WTC11 (cell line): ENCODE results near the gene COL6A3.

Experiments
- ATF2 ChIP-seq: sonication (generic); formaldehyde crosslinking; IDR thresholded peaks from 2 replicates; pipeline ENCODE4 v1.8.1; 2022; ENCODE audit warnings: low read depth, missing genetic modification reagents, borderline replicate concordance
- CTCF ChIP-seq: fragments of 200-600 bp; IDR thresholded peaks from 2 replicates; pipeline ENCODE4 v1.8.0; 2022; ENCODE audit warnings: antibody characterized with exemption
- ESRRA ChIP-seq: sonication (generic); formaldehyde crosslinking; IDR thresholded peaks from 2 replicates; pipeline ENCODE4 v1.8.1; 2022; ENCODE audit warnings: mild to moderate bottlenecking, missing genetic modification reagents, borderline replicate concordance
- FOXJ3 ChIP-seq: sonication (generic); formaldehyde crosslinking; IDR thresholded peaks from 2 replicates; pipeline ENCODE4 v1.9.0; 2021; ENCODE audit warnings: missing genetic modification reagents, mild to moderate bottlenecking, borderline replicate concordance
- GABPB1 ChIP-seq: sonication (generic); formaldehyde crosslinking; IDR thresholded peaks from 2 replicates; pipeline ENCODE4 v1.8.1; 2023; ENCODE audit warnings: mild to moderate bottlenecking, missing genetic modification reagents
- JUN ChIP-seq: sonication (generic); formaldehyde crosslinking; IDR thresholded peaks from 2 replicates; pipeline ENCODE4 v1.8.0; 2023; ENCODE audit warnings: mild to moderate bottlenecking, missing genetic modification reagents
- PRDM15 ChIP-seq: sonication (generic); formaldehyde crosslinking; IDR thresholded peaks from 2 replicates; pipeline ENCODE4 v1.8.0; 2022; ENCODE audit warnings: missing genetic modification reagents
- SMAD3 ChIP-seq: sonication (generic); formaldehyde crosslinking; IDR thresholded peaks from 2 replicates; pipeline ENCODE4 v1.8.0; 2022; ENCODE audit warnings: missing genetic modification reagents, mild to moderate bottlenecking, borderline replicate concordance
- TCF7 ChIP-seq: sonication (generic); formaldehyde crosslinking; IDR thresholded peaks from 2 replicates; pipeline ENCODE4 v1.8.0; 2022; ENCODE audit warnings: mild to moderate bottlenecking, low read depth, missing genetic modification reagents, moderate library complexity
- TF ChIP-seq, protein P1 (sequence below): sonication (generic); formaldehyde crosslinking; IDR thresholded peaks from 2 replicates; pipeline ENCODE4 v1.8.1; 2023; ENCODE audit warnings: mild to moderate bottlenecking, missing genetic modification reagents, moderate library complexity
- TF ChIP-seq, protein P2 (sequence below): fragments of 250-450 bp; sonication (Bioruptor Pico); IDR thresholded peaks from 2 replicates; pipeline ENCODE4 v1.9.0; 2021; ENCODE audit warnings: mild to moderate bottlenecking, borderline replicate concordance
- TF ChIP-seq, protein P3 (sequence below): fragments of 250-450 bp; sonication (Bioruptor Pico); IDR thresholded peaks from 2 replicates; pipeline ENCODE4 v1.9.0; 2021; ENCODE audit warnings: mild to moderate bottlenecking
- TF ChIP-seq, protein P4 (sequence below): sonication (generic); formaldehyde crosslinking; IDR thresholded peaks from 2 replicates; pipeline ENCODE4 v1.8.0; 2023; ENCODE audit warnings: missing genetic modification reagents

- TF ChIP-seq ATF2 (CRISPR knock-in tag): no peak
- TF ChIP-seq, protein P1, sequence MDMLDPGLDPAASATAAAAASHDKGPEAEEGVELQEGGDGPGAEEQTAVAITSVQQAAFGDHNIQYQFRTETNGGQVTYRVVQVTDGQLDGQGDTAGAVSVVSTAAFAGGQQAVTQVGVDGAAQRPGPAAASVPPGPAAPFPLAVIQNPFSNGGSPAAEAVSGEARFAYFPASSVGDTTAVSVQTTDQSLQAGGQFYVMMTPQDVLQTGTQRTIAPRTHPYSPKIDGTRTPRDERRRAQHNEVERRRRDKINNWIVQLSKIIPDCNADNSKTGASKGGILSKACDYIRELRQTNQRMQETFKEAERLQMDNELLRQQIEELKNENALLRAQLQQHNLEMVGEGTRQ: no peak
- TF ChIP-seq CTCF: no peak
- TF ChIP-seq ESRRA: no peak
- no peak for TF ChIP-seq SMAD3 (CRISPR knock-in tag)
- TF ChIP-seq JUN (CRISPR knock-in tag): no peak
- TF ChIP-seq, protein P2, sequence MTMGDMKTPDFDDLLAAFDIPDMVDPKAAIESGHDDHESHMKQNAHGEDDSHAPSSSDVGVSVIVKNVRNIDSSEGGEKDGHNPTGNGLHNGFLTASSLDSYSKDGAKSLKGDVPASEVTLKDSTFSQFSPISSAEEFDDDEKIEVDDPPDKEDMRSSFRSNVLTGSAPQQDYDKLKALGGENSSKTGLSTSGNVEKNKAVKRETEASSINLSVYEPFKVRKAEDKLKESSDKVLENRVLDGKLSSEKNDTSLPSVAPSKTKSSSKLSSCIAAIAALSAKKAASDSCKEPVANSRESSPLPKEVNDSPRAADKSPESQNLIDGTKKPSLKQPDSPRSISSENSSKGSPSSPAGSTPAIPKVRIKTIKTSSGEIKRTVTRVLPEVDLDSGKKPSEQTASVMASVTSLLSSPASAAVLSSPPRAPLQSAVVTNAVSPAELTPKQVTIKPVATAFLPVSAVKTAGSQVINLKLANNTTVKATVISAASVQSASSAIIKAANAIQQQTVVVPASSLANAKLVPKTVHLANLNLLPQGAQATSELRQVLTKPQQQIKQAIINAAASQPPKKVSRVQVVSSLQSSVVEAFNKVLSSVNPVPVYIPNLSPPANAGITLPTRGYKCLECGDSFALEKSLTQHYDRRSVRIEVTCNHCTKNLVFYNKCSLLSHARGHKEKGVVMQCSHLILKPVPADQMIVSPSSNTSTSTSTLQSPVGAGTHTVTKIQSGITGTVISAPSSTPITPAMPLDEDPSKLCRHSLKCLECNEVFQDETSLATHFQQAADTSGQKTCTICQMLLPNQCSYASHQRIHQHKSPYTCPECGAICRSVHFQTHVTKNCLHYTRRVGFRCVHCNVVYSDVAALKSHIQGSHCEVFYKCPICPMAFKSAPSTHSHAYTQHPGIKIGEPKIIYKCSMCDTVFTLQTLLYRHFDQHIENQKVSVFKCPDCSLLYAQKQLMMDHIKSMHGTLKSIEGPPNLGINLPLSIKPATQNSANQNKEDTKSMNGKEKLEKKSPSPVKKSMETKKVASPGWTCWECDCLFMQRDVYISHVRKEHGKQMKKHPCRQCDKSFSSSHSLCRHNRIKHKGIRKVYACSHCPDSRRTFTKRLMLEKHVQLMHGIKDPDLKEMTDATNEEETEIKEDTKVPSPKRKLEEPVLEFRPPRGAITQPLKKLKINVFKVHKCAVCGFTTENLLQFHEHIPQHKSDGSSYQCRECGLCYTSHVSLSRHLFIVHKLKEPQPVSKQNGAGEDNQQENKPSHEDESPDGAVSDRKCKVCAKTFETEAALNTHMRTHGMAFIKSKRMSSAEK (CRISPR knock-in tag): no peak
- no peak for TF ChIP-seq PRDM15 (CRISPR knock-in tag)
- TF ChIP-seq, protein P3, sequence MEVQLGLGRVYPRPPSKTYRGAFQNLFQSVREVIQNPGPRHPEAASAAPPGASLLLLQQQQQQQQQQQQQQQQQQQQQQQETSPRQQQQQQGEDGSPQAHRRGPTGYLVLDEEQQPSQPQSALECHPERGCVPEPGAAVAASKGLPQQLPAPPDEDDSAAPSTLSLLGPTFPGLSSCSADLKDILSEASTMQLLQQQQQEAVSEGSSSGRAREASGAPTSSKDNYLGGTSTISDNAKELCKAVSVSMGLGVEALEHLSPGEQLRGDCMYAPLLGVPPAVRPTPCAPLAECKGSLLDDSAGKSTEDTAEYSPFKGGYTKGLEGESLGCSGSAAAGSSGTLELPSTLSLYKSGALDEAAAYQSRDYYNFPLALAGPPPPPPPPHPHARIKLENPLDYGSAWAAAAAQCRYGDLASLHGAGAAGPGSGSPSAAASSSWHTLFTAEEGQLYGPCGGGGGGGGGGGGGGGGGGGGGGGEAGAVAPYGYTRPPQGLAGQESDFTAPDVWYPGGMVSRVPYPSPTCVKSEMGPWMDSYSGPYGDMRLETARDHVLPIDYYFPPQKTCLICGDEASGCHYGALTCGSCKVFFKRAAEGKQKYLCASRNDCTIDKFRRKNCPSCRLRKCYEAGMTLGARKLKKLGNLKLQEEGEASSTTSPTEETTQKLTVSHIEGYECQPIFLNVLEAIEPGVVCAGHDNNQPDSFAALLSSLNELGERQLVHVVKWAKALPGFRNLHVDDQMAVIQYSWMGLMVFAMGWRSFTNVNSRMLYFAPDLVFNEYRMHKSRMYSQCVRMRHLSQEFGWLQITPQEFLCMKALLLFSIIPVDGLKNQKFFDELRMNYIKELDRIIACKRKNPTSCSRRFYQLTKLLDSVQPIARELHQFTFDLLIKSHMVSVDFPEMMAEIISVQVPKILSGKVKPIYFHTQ: no peak
- no peak for TF ChIP-seq TCF7
- TF ChIP-seq, protein P4, sequence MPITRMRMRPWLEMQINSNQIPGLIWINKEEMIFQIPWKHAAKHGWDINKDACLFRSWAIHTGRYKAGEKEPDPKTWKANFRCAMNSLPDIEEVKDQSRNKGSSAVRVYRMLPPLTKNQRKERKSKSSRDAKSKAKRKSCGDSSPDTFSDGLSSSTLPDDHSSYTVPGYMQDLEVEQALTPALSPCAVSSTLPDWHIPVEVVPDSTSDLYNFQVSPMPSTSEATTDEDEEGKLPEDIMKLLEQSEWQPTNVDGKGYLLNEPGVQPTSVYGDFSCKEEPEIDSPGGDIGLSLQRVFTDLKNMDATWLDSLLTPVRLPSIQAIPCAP (CRISPR knock-in tag): no peak
- TF ChIP-seq GABPB1: no peak
- no peak for TF ChIP-seq FOXJ3 (CRISPR knock-in tag)
These were observed 133.7 kb downstream of the COL6A3 start for GRCh38 chr2:237280229-237280628.
